ENCODE measurements around the gene TNK1.

TNK1 gene

GRCh38 chr17:7435676-7436555, 55.0 kb downstream of the TNK1 start:
- TF ChIP-seq POLR2AphosphoS5 (IDR thresholded peaks at IDR 0.05; ENCODE audit: low read depth, low read length): no peak
- TF ChIP-seq TAF1 (IDR thresholded peaks at IDR 0.05; ENCODE audit: borderline replicate concordance, insufficient read depth, low read length): no peak
- no peak for TF ChIP-seq FOXP2 (optimal IDR thresholded peaks at IDR 0.05; ENCODE audit: borderline replicate concordance, extremely low read depth, extremely low read length, insufficient read depth)
- TF ChIP-seq, protein P1, sequence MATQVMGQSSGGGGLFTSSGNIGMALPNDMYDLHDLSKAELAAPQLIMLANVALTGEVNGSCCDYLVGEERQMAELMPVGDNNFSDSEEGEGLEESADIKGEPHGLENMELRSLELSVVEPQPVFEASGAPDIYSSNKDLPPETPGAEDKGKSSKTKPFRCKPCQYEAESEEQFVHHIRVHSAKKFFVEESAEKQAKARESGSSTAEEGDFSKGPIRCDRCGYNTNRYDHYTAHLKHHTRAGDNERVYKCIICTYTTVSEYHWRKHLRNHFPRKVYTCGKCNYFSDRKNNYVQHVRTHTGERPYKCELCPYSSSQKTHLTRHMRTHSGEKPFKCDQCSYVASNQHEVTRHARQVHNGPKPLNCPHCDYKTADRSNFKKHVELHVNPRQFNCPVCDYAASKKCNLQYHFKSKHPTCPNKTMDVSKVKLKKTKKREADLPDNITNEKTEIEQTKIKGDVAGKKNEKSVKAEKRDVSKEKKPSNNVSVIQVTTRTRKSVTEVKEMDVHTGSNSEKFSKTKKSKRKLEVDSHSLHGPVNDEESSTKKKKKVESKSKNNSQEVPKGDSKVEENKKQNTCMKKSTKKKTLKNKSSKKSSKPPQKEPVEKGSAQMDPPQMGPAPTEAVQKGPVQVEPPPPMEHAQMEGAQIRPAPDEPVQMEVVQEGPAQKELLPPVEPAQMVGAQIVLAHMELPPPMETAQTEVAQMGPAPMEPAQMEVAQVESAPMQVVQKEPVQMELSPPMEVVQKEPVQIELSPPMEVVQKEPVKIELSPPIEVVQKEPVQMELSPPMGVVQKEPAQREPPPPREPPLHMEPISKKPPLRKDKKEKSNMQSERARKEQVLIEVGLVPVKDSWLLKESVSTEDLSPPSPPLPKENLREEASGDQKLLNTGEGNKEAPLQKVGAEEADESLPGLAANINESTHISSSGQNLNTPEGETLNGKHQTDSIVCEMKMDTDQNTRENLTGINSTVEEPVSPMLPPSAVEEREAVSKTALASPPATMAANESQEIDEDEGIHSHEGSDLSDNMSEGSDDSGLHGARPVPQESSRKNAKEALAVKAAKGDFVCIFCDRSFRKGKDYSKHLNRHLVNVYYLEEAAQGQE (IDR thresholded peaks at IDR 0.05; ENCODE audit: insufficient read depth in 1 of 2, low read depth in 2 of 2, low read length in 2 of 2): no peak
- TF ChIP-seq SIN3A (IDR thresholded peaks at IDR 0.05; ENCODE audit: borderline replicate concordance, insufficient read depth, low read length): no peak

DNA sequence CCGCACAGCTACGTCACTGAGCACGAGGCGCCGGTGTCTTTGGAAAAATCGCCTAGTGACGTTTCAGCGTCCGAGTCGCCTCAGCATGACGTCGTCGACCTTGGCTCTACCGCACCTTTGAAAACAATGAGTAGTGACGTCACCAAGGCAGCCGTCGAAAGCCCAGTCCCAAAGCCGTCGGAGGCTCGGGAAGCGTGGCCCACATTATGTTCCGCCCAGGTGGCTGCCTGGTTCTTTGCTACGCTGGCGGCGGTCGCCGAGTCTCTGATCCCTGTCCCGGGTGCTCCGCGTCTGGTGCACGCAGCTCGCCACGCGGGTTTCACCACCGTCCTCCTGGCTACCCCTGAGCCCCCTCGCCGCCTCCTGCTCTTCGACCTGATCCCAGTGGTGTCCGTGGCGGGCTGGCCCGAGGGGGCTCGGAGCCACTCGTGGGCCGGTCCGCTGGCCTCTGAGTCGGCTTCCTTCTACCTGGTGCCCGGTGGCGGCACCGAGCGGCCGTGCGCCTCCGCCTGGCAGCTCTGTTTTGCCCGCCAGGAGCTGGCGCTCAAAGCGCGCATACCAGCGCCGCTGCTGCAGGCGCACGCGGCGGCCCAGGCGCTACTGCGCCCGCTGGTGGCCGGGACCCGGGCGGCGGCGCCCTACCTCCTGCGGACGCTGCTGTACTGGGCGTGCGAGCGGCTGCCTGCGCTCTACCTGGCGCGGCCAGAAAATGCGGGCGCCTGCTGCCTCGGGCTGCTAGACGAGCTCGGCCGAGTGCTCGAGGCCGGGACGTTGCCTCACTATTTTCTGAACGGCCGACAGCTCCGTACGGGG, 55.9 kb downstream of the TNK1 start:
- TF ChIP-seq SIN3A (IDR thresholded peaks at IDR 0.05; ENCODE audit: borderline replicate concordance, insufficient read depth, low read length) (no peak), TAF1 (IDR thresholded peaks at IDR 0.05; ENCODE audit: borderline replicate concordance, insufficient read depth, low read length) (no peak), POLR2AphosphoS5 (IDR thresholded peaks at IDR 0.05; ENCODE audit: low read depth, low read length) (no peak)
- TF ChIP-seq, protein P1 (IDR thresholded peaks at IDR 0.05; ENCODE audit: insufficient read depth in 1 of 2, low read depth in 2 of 2, low read length in 2 of 2): no peak

- TF ChIP-seq TAF1 (IDR thresholded peaks at IDR 0.05; ENCODE audit: borderline replicate concordance, insufficient read depth, low read length) (no peak), SIN3A (IDR thresholded peaks at IDR 0.05; ENCODE audit: borderline replicate concordance, insufficient read depth, low read length) (no peak), FOXP2 (optimal IDR thresholded peaks at IDR 0.05; ENCODE audit: borderline replicate concordance, extremely low read depth, extremely low read length, insufficient read depth) (no peak), POLR2AphosphoS5 (IDR thresholded peaks at IDR 0.05; ENCODE audit: low read depth, low read length) (no peak)
- TF ChIP-seq, protein P1 (IDR thresholded peaks at IDR 0.05; ENCODE audit: insufficient read depth in 1 of 2, low read depth in 2 of 2, low read length in 2 of 2): no peak
These were observed 56.5 kb downstream of the TNK1 start for GRCh38 chr17:7437369-7437863.

- TF ChIP-seq, protein P1 (IDR thresholded peaks at IDR 0.05; ENCODE audit: insufficient read depth in 1 of 2, low read depth in 2 of 2, low read length in 2 of 2): no peak
- TF ChIP-seq SIN3A (IDR thresholded peaks at IDR 0.05; ENCODE audit: borderline replicate concordance, insufficient read depth, low read length) (no peak), FOXP2 (optimal IDR thresholded peaks at IDR 0.05; ENCODE audit: borderline replicate concordance, extremely low read depth, extremely low read length, insufficient read depth) (no peak), POLR2AphosphoS5 (IDR thresholded peaks at IDR 0.05; ENCODE audit: low read depth, low read length) (no peak), TAF1 (IDR thresholded peaks at IDR 0.05; ENCODE audit: borderline replicate concordance, insufficient read depth, low read length) (no peak)
These were observed 57.2 kb downstream of the TNK1 start for GRCh38 chr17:7437950-7438614.

Data from PFSK-1 (cell line).